Fibroblast of skin of right quadriceps (primary cell): Measurements from ENCODE around the gene FRMPD2.
A peak's percentile ranks its signal among the peaks of the same experiment; 100 is the strongest.
"Not testable (repeated sequence)": the region's sequence is repeated elsewhere in the genome, so short reads cannot be mapped to it uniquely, and the experiment has no call there.

ENCODE experiments used
- DNase-seq: peaks from one replicate; pipeline ENCODE4 v3.0.0-alpha.2; 2013

FRMPD2 gene

GRCh38 chr10:48231178-48231577, 43.3 kb downstream of the FRMPD2 start:
- no peak for DNase-seq

- DNase-seq, result no peak
Measured at GRCh38 chr10:48227213-48227612, 47.3 kb downstream of the FRMPD2 start.

- no peak for DNase-seq
Measured at GRCh38 chr10:48224979-48225560, 49.4 kb downstream of the FRMPD2 start.

GRCh38 chr10:48224296-48224695, 50.2 kb downstream of the FRMPD2 start:
- no peak for DNase-seq

- DNase-seq, result no peak
Measured at GRCh38 chr10:48221814-48222213, 52.7 kb downstream of the FRMPD2 start.

GRCh38 chr10:48221031-48221430, 53.5 kb downstream of the FRMPD2 start:
- not testable (repeated sequence) for DNase-seq

GRCh38 chr10:48219194-48219593, 55.3 kb downstream of the FRMPD2 start:
- DNase-seq, result no peak

- DNase-seq, result no peak
Measured at GRCh38 chr10:48216744-48217143, 57.8 kb downstream of the FRMPD2 start.

GRCh38 chr10:48216204-48216505, 58.3 kb downstream of the FRMPD2 start:
- no peak for DNase-seq

- peak; percentile 25 for DNase-seq
Measured at GRCh38 chr10:48215486-48216203, 58.9 kb downstream of the FRMPD2 start.

GRCh38 chr10:48214716-48215485, 59.6 kb downstream of the FRMPD2 start:
- no peak for DNase-seq

GRCh38 chr10:48213047-48213446, 61.4 kb downstream of the FRMPD2 start:
- no peak for DNase-seq

GRCh38 chr10:48211777-48212176, 62.7 kb downstream of the FRMPD2 start:
- no peak for DNase-seq

GRCh38 chr10:48210966-48211365, 63.5 kb downstream of the FRMPD2 start:
- no peak for DNase-seq

- DNase-seq, result no peak
Measured at GRCh38 chr10:48210391-48210790, 64.1 kb downstream of the FRMPD2 start.

GRCh38 chr10:48209241-48209640, 65.3 kb downstream of the FRMPD2 start:
- DNase-seq, result no peak

GRCh38 chr10:48207853-48208252, 66.6 kb downstream of the FRMPD2 start:
- no peak for DNase-seq

GRCh38 chr10:48206482-48207250, 67.8 kb downstream of the FRMPD2 start:
- DNase-seq, result no peak

- no peak for DNase-seq
Measured at GRCh38 chr10:48205918-48206317, 68.6 kb downstream of the FRMPD2 start.

GRCh38 chr10:48199580-48200377, 74.7 kb downstream of the FRMPD2 start:
- DNase-seq, result peak; percentile 88

GRCh38 chr10:48197236-48197899, 77.1 kb downstream of the FRMPD2 start:
- no peak for DNase-seq

- DNase-seq, result no peak
Measured at GRCh38 chr10:48195803-48196202, 78.7 kb downstream of the FRMPD2 start.
